Activated naive CD8-positive, alpha-beta T cell treated with anti-CD3 and anti-CD28 coated beads, Interleukin-2, amount 50 U/mL, for 16 hours (primary cell): ENCODE data around the gene PHC2.
"Not testable (repeated sequence)": the region's sequence is repeated elsewhere in the genome, so short reads cannot be mapped to it uniquely, and the experiment has no call there.

Source experiments
- DNase-seq: peaks from one replicate; pipeline ENCODE4 v3.0.0-alpha.2; 2020; ENCODE audit warnings: low read depth, low spot score

Gene PHC2

GRCh38 chr1:33316601-33317000, 114.3 kb downstream of the PHC2 start:
- no peak for DNase-seq

GRCh38 chr1:33314416-33314815, 116.5 kb downstream of the PHC2 start:
- no peak for DNase-seq

- DNase-seq, result no peak
Measured at GRCh38 chr1:33312413-33312749, 118.5 kb downstream of the PHC2 start.

- no peak for DNase-seq
Measured at GRCh38 chr1:33311706-33312412, 119.0 kb downstream of the PHC2 start.

GRCh38 chr1:33310702-33311101, 120.2 kb downstream of the PHC2 start:
- no peak for DNase-seq

GRCh38 chr1:33309351-33309750, 121.5 kb downstream of the PHC2 start:
- not testable (repeated sequence) for DNase-seq

GRCh38 chr1:33307494-33307864, 123.4 kb downstream of the PHC2 start:
- DNase-seq, result no peak

- DNase-seq, result no peak
Measured at GRCh38 chr1:33306653-33307493, 124.0 kb downstream of the PHC2 start.

GRCh38 chr1:33305816-33306652, 124.9 kb downstream of the PHC2 start:
- no peak for DNase-seq

GRCh38 chr1:33305016-33305415, 125.9 kb downstream of the PHC2 start:
- no peak for DNase-seq

- no peak for DNase-seq
Measured at GRCh38 chr1:33302325-33302724, 128.6 kb downstream of the PHC2 start.

- no peak for DNase-seq
Measured at GRCh38 chr1:33301273-33301984, 129.5 kb downstream of the PHC2 start.

- DNase-seq, result no peak
Measured at GRCh38 chr1:33300673-33301072, 130.2 kb downstream of the PHC2 start.

GRCh38 chr1:33299461-33300155, 131.3 kb downstream of the PHC2 start:
- no peak for DNase-seq

- no peak for DNase-seq
Measured at GRCh38 chr1:33298623-33299277, 132.1 kb downstream of the PHC2 start.

GRCh38 chr1:33297911-33298622, 132.8 kb downstream of the PHC2 start:
- DNase-seq, result no peak

GRCh38 chr1:33296824-33297223, 134.1 kb downstream of the PHC2 start:
- DNase-seq, result no peak

GRCh38 chr1:33296082-33296458, 134.8 kb downstream of the PHC2 start:
- no peak for DNase-seq

GRCh38 chr1:33295450-33296081, 135.3 kb downstream of the PHC2 start:
- DNase-seq, result peak; percentile 61
